ENCODE measurements around the gene ZNF80.

The ZNF80 gene

GRCh38 chr3:114213292-114213626, 24.1 kb downstream of the ZNF80 start:
- DNase-seq (ENCODE audit: low spot score in 2 of 2) (no peak), ATAC-seq (no peak)
- H3K36me3 Mint-ChIP-seq, result no peaks in the 10 kb centered on the region
- H3K4me1 Mint-ChIP-seq, result peaks cover 17% of the 10 kb centered on the region
- no peak overlapping the region for H3K4me3 Mint-ChIP-seq
- peaks cover 2% of the 10 kb centered on the region for H3K9me3 Mint-ChIP-seq
- no peak overlapping the region for H3K27ac Mint-ChIP-seq

- DNase-seq (ENCODE audit: low spot score in 2 of 2), result no peak
- Mint-ChIP-seq H3K36me3 (no peaks in the 10 kb centered on the region), H3K27ac (no peak overlapping the region), H3K4me3 (no peak overlapping the region), H3K4me1 (peaks cover 17% of the 10 kb centered on the region), H3K9me3 (peaks cover 2% of the 10 kb centered on the region)
- ATAC-seq, result no peak
These were observed 24.7 kb downstream of the ZNF80 start for GRCh38 chr3:114212646-114213045.

GRCh38 chr3:114207768-114208167, 29.6 kb downstream of the ZNF80 start:
- Mint-ChIP-seq H3K4me1 (peaks cover 11% of the 10 kb centered on the region), H3K4me3 (no peak overlapping the region), H3K36me3 (no peaks in the 10 kb centered on the region), H3K9me3 (peaks cover 2% of the 10 kb centered on the region), H3K27ac (no peak overlapping the region)
- no peak for ATAC-seq
- no peak for DNase-seq (ENCODE audit: low spot score in 2 of 2)

GRCh38 chr3:114206342-114206741, 31.0 kb downstream of the ZNF80 start:
- no peak overlapping the region for H3K4me3 Mint-ChIP-seq
- no peak overlapping the region for H3K27ac Mint-ChIP-seq
- ATAC-seq, result no peak
- no peak for DNase-seq (ENCODE audit: low spot score in 2 of 2)
- peaks cover 2% of the 10 kb centered on the region for H3K9me3 Mint-ChIP-seq
- no peaks in the 10 kb centered on the region for H3K36me3 Mint-ChIP-seq
- no peaks in the 10 kb centered on the region for H3K4me1 Mint-ChIP-seq

- no peaks in the 10 kb centered on the region for H3K36me3 Mint-ChIP-seq
- DNase-seq (ENCODE audit: low spot score in 2 of 2) (no peak), ATAC-seq (no peak)
- H3K4me3 Mint-ChIP-seq, result no peak overlapping the region
- peaks cover 2% of the 10 kb centered on the region for H3K9me3 Mint-ChIP-seq
- H3K27ac Mint-ChIP-seq, result no peak overlapping the region
- H3K4me1 Mint-ChIP-seq, result no peaks in the 10 kb centered on the region
These were observed 31.8 kb downstream of the ZNF80 start for GRCh38 chr3:114205541-114205940.

GRCh38 chr3:114194750-114195149, 42.6 kb downstream of the ZNF80 start:
- H3K27ac Mint-ChIP-seq, result no peak overlapping the region
- no peak for ATAC-seq
- H3K9me3 Mint-ChIP-seq, result no peaks in the 10 kb centered on the region
- H3K36me3 Mint-ChIP-seq, result no peaks in the 10 kb centered on the region
- H3K4me1 Mint-ChIP-seq, result no peaks in the 10 kb centered on the region
- DNase-seq (ENCODE audit: low spot score in 2 of 2), result no peak
- H3K4me3 Mint-ChIP-seq, result no peak overlapping the region

GRCh38 chr3:114192136-114192535, 45.2 kb downstream of the ZNF80 start:
- Mint-ChIP-seq H3K4me1 (no peaks in the 10 kb centered on the region), H3K4me3 (no peak overlapping the region), H3K27ac (no peak overlapping the region), H3K36me3 (no peaks in the 10 kb centered on the region), H3K9me3 (no peaks in the 10 kb centered on the region)
- DNase-seq (ENCODE audit: low spot score in 2 of 2) (no peak), ATAC-seq (no peak)

GRCh38 chr3:114186501-114186900, 50.9 kb downstream of the ZNF80 start:
- ATAC-seq, result no peak
- H3K4me1 Mint-ChIP-seq, result no peaks in the 10 kb centered on the region
- H3K4me3 Mint-ChIP-seq, result no peak overlapping the region
- DNase-seq (ENCODE audit: low spot score in 2 of 2), result no peak
- peaks cover 6% of the 10 kb centered on the region for H3K9me3 Mint-ChIP-seq
- H3K27ac Mint-ChIP-seq, result no peak overlapping the region
- H3K36me3 Mint-ChIP-seq, result no peaks in the 10 kb centered on the region
